Measurements from ENCODE around the gene POU3F1. TPM values are rescaled to one million over a fixed set of nuclear protein-coding genes. Genes with fewer than 3 reads are reported as not detected.

POU3F1 gene
- total RNA-seq, 4 donors from 2014 or later: not detected

DNA sequence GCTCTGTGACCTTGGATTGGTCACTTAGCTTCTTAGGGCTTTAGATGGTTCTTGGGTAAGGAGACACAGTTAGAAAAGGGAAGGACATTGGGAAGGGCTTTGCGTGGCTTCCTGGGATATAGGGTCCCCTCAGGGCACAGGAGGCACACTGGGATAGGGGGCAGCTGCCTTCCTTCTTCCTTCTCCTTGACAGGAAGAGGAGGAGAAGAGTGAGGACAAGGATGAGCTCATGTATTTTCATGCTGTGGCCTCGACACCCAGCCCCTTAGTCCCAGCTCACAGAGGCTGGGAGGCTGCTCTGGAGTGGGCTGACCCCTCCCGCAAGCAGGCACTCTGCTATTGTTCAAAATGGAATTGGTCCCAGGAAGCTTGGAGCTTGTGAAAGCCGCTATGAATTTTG, 45.7 kb upstream of the POU3F1 start:
- Histone ChIP-seq H3K36me3 (no peaks in the 10 kb centered on the region), H3K27me3 (no peaks in the 10 kb centered on the region), H3K27ac (no peak overlapping the region), H3K4me1 (no peaks in the 10 kb centered on the region), H3K9me3 (no peaks in the 10 kb centered on the region), H3K4me3 (replicated peaks in 1 of 3) (no peak overlapping the region)
- 33 to 62% methylated on average over 4 of the region's 4 CpGs for WGBS, 2 donors
- intact Hi-C loops (cut with DNase I): no loop called here
- DNase-seq: no peak
- TF ChIP-seq CTCF (IDR thresholded peaks at IDR 0.05) (no peak), POLR2A (IDR thresholded peaks at IDR 0.05) (no peak)

- no peak for DNase-seq
- Histone ChIP-seq H3K9me3 (no peaks in the 10 kb centered on the region), H3K4me3 (replicated peaks in 1 of 3) (no peak overlapping the region), H3K27me3 (no peaks in the 10 kb centered on the region), H3K36me3 (no peaks in the 10 kb centered on the region), H3K4me1 (no peaks in the 10 kb centered on the region), H3K27ac (no peak overlapping the region)
- no peak for TF ChIP-seq POLR2A (IDR thresholded peaks at IDR 0.05)
- TF ChIP-seq CTCF (IDR thresholded peaks at IDR 0.05): no peak
- intact Hi-C loops (cut with DNase I): no loop called here
- 86 to 90% methylated on average over 3 of the region's 3 CpGs for WGBS, 2 donors
Observed at GRCh38 chr1:38090796-38091195, 44.2 kb upstream of the POU3F1 start.

DNA sequence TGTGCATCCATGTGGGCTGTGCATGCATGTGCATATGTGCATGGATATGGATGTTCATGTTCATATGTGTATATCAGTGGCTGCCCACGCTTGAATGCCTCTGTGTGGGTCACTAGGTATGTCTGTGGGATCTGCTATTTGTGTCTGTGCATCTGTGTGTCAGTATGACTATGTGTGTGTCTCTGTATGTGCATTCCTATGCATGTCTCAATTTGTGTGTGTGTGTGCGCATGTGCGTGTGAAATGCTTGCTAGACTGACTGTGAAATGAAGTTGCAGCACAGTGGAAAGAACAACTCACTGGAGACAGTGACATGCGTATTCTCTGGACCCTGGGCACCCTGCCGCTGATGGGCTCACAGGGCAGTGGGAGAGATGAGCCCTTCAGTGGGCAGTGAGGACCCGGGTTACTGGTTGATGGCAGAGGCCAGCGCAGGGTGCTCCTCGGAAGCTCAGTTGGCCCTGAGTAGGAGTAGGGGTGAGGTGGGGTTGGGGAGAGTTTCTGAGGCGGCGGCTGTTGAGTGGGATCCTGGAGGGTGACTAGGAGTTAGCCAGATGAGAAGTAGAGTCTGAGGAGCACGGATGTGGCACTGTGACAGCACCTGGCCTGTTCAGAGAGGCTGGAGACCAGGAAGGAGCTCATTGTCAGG, 43.2 kb upstream of the POU3F1 start:
- intact Hi-C loops (cut with DNase I): no loop called here
- WGBS, 2 donors: 88% methylated on average over 11 of the region's 11 CpGs
- Histone ChIP-seq H3K36me3 (no peaks in the 10 kb centered on the region), H3K27me3 (no peaks in the 10 kb centered on the region), H3K4me1 (no peaks in the 10 kb centered on the region), H3K9me3 (no peaks in the 10 kb centered on the region), H3K4me3 (replicated peaks in 1 of 3) (no peak overlapping the region), H3K27ac (no peak overlapping the region)
- DNase-seq: no peak
- TF ChIP-seq POLR2A (IDR thresholded peaks at IDR 0.05) (no peak), CTCF (IDR thresholded peaks at IDR 0.05) (no peak)

DNA sequence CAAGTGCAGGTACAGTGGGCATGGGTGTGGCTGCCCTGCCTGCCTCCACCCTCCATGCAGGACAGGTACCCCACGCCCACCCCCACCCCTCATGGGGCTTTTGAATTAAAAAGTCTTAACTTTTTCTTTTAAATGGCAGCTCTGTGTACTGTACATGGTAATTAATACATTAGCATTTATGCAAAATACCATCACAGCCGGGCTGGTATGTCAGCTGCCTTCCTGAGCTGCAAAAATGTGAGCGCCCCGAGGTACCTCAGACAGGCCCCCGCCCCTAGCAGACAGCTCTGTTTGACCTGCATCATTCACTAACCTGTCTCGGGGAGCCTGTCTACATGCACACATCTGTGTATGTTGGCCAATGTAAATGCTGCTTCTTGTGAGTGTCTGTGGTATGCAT, 42.2 kb upstream of the POU3F1 start:
- Histone ChIP-seq H3K27me3 (no peaks in the 10 kb centered on the region), H3K9me3 (no peaks in the 10 kb centered on the region), H3K27ac (no peak overlapping the region), H3K4me1 (no peaks in the 10 kb centered on the region), H3K36me3 (no peaks in the 10 kb centered on the region), H3K4me3 (replicated peaks in 1 of 3) (no peak overlapping the region)
- WGBS, 2 donors: 52 to 69% methylated on average over 5 to 6 of the region's 6 CpGs
- DNase-seq: no peak
- intact Hi-C loops (cut with DNase I): no loop called here
- TF ChIP-seq POLR2A (IDR thresholded peaks at IDR 0.05) (no peak), CTCF (IDR thresholded peaks at IDR 0.05) (no peak)

- TF ChIP-seq POLR2A (IDR thresholded peaks at IDR 0.05) (no peak), CTCF (IDR thresholded peaks at IDR 0.05) (no peak)
- Histone ChIP-seq H3K4me1 (no peaks in the 10 kb centered on the region), H3K4me3 (replicated peaks in 1 of 3) (no peak overlapping the region), H3K27me3 (no peaks in the 10 kb centered on the region), H3K9me3 (no peaks in the 10 kb centered on the region), H3K27ac (no peak overlapping the region), H3K36me3 (no peaks in the 10 kb centered on the region)
- no peak for DNase-seq
- intact Hi-C loops (cut with DNase I): no loop called here
- WGBS, 2 donors: 30 to 36% methylated on average over 5 to 6 of the region's 6 CpGs
Observed at GRCh38 chr1:38088366-38088765, 41.8 kb upstream of the POU3F1 start.

All from thyroid gland (tissue), 4 donors.